SIG-M5 (cell line): Measurements from ENCODE around the gene RBM34.
"Not testable (repeated sequence)": the region's sequence is repeated elsewhere in the genome, so short reads cannot be mapped to it uniquely, and the experiment has no call there.

ENCODE experiments used
- DNase-seq: peaks from one replicate; lab custom pipeline; 2025; lab: John Stamatoyannopoulos, UW

Gene RBM34

DNA sequence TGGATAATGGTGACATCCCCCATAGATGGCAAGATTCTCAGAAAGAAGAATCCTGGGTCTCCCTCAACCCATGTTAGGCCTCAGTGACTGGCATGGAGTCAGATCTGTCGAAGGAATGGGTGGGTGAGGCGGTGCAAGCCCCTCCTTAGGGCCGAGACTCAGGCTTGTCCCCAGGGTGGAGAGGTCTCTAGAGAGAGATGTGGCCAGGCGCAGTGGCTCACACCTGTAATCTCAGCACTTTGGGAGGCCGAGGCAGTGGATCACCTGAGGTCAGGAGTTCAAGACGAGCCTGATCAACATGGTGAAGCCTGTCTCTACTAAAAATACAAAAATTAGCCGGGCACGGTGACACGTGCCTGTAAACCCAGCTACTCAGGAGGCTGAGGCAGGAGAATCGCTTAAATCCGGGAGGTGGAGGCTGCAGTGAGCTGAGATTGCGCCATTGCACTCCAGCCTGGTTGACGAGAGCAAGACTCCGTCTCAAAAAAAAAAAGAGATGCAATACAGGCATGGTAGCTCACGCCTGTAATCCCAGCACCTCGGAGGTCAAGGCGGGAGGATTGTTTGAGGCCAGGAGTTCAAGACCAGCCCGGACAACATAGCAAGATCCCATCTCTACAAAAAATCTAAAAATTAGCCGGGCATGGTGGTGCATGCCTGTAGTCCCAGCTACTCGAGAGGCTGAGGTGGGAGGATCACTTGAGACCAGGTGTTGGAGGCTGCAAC is 69.6 kb downstream of the RBM34 start:
- DNase-seq, result not testable (repeated sequence)

GRCh38 chr1:235090406-235091069 is 70.5 kb downstream of the RBM34 start:
- DNase-seq, result no peak

DNA sequence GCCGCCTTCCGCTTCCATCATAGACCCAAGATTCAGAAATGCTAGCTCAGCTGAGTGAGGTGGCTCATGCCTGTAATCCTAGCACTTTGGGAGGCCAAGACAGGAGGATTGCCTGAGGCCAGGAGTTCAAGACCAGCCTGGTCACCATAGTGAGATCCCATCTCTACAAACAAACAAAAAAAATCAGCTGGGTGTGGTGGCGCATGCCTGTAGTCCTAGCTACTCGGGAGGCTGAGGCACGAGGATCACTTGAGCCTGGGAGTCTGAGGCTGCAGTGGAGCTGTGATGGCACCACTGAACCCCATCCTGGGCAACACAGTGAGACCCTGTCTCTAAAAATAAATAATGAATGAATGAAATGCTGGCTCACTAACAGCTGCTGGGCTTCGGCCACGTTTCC is 72.1 kb downstream of the RBM34 start:
- DNase-seq, result no peak

GRCh38 chr1:235088430-235088829 is 72.6 kb downstream of the RBM34 start:
- DNase-seq, result no peak

DNA sequence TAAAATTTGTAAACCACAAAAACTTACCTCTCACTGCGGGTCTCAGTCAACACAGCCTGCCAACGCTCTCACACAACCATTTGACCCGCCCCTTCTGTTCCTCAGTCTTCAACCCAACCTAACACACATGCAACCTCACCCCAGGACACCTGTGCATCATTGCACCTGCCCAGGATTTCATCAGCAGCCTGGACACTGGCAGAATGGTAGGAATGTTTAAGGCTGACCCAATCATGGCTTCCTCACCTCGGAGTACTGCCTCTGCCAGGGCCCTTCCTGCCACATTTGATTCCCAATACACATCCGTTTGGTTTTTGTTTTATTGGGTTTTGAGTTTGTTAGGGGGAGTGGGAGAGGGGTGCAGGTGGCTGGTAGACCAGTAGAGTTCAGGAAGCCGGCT is 73.1 kb downstream of the RBM34 start:
- no peak for DNase-seq

DNA sequence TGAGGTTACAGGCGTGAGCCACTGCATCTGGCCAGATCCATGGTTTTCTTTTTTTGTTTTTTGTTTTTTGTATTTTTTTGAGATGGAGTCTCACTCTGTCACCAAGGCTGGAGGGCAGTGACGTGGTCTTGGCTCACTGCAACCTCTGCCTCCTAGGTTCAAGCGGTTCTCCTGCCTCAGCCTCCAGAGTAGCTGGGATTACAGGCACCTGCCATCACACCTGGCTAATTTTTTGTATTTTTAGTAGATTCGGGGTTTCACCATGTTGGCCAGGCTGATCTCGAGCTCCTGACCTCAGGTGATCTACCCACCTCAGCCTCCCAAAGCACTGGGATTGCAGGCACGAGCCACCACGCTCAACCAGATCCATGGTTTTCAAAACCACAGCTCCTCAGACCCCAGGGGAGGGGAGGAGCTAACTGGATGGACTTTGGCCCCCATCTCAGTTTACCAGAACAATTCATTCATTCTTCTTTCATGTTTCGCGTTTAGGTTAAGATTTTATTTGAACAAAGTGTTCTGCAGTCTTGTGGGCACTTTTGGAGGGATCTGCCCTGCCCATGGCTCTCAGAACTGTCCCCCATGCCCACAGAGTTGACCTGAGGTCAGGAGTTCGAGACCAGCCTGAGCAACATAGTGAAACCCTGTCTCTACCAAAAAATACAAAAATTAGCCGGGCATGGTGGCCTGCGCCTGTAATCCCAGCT is 75.5 kb downstream of the RBM34 start:
- DNase-seq, result not testable (repeated sequence)
